Measurements from ENCODE around the gene NEURL1B. TPM values are rescaled to one million over a fixed set of nuclear protein-coding genes. Genes with fewer than 3 reads are reported as not detected.

NEURL1B gene
- total and polyA plus RNA-seq, 4 donors, result 1.5 to 10.0 (median 5.5) TPM

DNA sequence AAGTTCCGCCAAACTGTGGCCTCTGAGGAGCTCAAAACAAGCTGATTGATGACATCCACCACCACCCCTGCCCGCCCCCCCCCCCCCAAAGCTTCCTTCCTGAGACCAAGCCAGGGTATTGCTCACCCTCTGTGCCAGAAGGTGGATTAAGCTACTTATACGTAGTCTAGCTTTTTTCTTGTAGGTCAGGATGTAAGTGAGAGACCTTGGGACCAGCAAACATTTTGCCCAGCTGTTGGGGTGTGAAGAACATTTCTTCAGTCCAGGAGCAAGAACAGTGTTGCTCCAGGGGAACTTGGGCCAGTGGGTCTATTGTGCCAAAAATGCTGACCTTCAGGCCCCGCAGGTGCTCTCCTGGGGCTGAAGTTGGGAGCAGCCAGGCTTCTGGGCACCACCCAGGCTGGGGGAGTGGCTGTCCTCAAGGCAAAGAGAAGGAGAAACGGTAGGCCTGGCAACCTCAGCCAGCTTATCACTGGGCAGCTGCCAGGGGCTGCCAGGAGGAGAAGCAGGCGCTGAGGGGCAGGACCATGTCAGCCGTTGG lies 18.0 kb downstream of the NEURL1B start:
- TF ChIP-seq, protein P1, sequence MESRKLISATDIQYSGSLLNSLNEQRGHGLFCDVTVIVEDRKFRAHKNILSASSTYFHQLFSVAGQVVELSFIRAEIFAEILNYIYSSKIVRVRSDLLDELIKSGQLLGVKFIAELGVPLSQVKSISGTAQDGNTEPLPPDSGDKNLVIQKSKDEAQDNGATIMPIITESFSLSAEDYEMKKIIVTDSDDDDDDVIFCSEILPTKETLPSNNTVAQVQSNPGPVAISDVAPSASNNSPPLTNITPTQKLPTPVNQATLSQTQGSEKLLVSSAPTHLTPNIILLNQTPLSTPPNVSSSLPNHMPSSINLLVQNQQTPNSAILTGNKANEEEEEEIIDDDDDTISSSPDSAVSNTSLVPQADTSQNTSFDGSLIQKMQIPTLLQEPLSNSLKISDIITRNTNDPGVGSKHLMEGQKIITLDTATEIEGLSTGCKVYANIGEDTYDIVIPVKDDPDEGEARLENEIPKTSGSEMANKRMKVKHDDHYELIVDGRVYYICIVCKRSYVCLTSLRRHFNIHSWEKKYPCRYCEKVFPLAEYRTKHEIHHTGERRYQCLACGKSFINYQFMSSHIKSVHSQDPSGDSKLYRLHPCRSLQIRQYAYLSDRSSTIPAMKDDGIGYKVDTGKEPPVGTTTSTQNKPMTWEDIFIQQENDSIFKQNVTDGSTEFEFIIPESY (IDR thresholded peaks at IDR 0.05), result no peak
- TF ChIP-seq, protein P2, sequence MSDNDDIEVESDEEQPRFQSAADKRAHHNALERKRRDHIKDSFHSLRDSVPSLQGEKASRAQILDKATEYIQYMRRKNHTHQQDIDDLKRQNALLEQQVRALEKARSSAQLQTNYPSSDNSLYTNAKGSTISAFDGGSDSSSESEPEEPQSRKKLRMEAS (IDR thresholded peaks at IDR 0.05), result no peak
- no peak for TF ChIP-seq GABPA (IDR thresholded peaks at IDR 0.05 in 1 of 2, conservative IDR thresholded peaks at IDR 0.05 in 1 of 2)
- TF ChIP-seq RAD21 (IDR thresholded peaks at IDR 0.05), result no peak
- no peak for TF ChIP-seq EGR1 (IDR thresholded peaks at IDR 0.05; ENCODE audit: low read depth in 2 of 2)
- no peak for TF ChIP-seq RXRA (IDR thresholded peaks at IDR 0.05)
- TF ChIP-seq NR2F2 (IDR thresholded peaks at IDR 0.05), result no peak
- TF ChIP-seq HNF4A (conservative IDR thresholded peaks at IDR 0.05), result no peak
- TF ChIP-seq TAF1 (conservative IDR thresholded peaks at IDR 0.05), result no peak
- no peak for TF ChIP-seq FOXA1 (IDR thresholded peaks at IDR 0.05)
- no peak for TF ChIP-seq JUND (IDR thresholded peaks at IDR 0.05)
- TF ChIP-seq, protein P3, sequence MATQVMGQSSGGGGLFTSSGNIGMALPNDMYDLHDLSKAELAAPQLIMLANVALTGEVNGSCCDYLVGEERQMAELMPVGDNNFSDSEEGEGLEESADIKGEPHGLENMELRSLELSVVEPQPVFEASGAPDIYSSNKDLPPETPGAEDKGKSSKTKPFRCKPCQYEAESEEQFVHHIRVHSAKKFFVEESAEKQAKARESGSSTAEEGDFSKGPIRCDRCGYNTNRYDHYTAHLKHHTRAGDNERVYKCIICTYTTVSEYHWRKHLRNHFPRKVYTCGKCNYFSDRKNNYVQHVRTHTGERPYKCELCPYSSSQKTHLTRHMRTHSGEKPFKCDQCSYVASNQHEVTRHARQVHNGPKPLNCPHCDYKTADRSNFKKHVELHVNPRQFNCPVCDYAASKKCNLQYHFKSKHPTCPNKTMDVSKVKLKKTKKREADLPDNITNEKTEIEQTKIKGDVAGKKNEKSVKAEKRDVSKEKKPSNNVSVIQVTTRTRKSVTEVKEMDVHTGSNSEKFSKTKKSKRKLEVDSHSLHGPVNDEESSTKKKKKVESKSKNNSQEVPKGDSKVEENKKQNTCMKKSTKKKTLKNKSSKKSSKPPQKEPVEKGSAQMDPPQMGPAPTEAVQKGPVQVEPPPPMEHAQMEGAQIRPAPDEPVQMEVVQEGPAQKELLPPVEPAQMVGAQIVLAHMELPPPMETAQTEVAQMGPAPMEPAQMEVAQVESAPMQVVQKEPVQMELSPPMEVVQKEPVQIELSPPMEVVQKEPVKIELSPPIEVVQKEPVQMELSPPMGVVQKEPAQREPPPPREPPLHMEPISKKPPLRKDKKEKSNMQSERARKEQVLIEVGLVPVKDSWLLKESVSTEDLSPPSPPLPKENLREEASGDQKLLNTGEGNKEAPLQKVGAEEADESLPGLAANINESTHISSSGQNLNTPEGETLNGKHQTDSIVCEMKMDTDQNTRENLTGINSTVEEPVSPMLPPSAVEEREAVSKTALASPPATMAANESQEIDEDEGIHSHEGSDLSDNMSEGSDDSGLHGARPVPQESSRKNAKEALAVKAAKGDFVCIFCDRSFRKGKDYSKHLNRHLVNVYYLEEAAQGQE (IDR thresholded peaks at IDR 0.05), result no peak
- no peak for TF ChIP-seq FOXA2 (IDR thresholded peaks at IDR 0.05)
- TF ChIP-seq HNF4G (IDR thresholded peaks at IDR 0.05), result no peak
- TF ChIP-seq, protein P4, sequence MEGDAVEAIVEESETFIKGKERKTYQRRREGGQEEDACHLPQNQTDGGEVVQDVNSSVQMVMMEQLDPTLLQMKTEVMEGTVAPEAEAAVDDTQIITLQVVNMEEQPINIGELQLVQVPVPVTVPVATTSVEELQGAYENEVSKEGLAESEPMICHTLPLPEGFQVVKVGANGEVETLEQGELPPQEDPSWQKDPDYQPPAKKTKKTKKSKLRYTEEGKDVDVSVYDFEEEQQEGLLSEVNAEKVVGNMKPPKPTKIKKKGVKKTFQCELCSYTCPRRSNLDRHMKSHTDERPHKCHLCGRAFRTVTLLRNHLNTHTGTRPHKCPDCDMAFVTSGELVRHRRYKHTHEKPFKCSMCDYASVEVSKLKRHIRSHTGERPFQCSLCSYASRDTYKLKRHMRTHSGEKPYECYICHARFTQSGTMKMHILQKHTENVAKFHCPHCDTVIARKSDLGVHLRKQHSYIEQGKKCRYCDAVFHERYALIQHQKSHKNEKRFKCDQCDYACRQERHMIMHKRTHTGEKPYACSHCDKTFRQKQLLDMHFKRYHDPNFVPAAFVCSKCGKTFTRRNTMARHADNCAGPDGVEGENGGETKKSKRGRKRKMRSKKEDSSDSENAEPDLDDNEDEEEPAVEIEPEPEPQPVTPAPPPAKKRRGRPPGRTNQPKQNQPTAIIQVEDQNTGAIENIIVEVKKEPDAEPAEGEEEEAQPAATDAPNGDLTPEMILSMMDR (IDR thresholded peaks at IDR 0.05; ENCODE audit: low read depth, low read length, missing input control), result no peak
- Histone ChIP-seq H3K27me3 (ENCODE audit: control insufficient read depth in 4 of 4, insufficient read depth in 4 of 4, low read length in 3 of 4) (no peaks in the 10 kb centered on the region), H3K27ac (ENCODE audit: low read depth in 1 of 2, low read length in 2 of 2) (peak overlapping the region; percentile 43 to 57), H3K36me3 (ENCODE audit: control insufficient read depth in 4 of 4, insufficient read depth in 3 of 4, low read depth in 1 of 4, low read length in 3 of 4) (no peaks in the 10 kb centered on the region), H3K9ac (ENCODE audit: low read depth in 1 of 2, low read length in 2 of 2) (no peak overlapping the region), H3K9me3 (ENCODE audit: control insufficient read depth in 4 of 4, low read length in 3 of 4) (peaks cover 0 to 3% (median 0%) of the 10 kb centered on the region in 4 donors), H3K4me3 (ENCODE audit: low read depth in 1 of 3, low read length in 3 of 3) (no peak overlapping the region), H3K4me1 (ENCODE audit: control insufficient read depth in 4 of 4, insufficient read depth in 4 of 4, low read length in 3 of 4) (peaks cover 9 to 30% (median 27%) of the 10 kb centered on the region in 4 donors)
- 38% methylated on average over 7 of the region's 7 CpGs for WGBS
- no peak for DNase-seq (ENCODE audit: low spot score)

DNA sequence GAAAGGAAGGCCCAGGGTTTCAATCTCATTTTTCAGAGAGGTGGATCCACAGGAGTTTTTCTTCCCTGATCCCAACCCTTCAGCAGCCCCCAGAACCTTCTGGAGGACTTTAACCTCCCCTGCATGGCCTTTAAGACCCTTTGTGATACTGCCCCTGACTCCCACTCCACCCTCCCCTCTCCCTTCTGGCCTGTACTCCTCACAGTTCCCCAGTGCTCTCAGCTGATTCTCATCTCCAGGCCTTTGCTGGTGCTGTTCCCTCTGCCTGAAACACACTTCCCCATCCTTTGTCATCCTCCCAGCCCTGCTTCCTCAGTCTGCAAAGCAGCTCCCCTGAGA lies 18.5 kb downstream of the NEURL1B start:
- no peak for TF ChIP-seq EGR1 (IDR thresholded peaks at IDR 0.05; ENCODE audit: low read depth in 2 of 2)
- TF ChIP-seq HNF4G (IDR thresholded peaks at IDR 0.05), result no peak
- TF ChIP-seq, protein P5, sequence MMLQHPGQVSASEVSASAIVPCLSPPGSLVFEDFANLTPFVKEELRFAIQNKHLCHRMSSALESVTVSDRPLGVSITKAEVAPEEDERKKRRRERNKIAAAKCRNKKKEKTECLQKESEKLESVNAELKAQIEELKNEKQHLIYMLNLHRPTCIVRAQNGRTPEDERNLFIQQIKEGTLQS (IDR thresholded peaks at IDR 0.05), result no peak
- TF ChIP-seq, protein P3 (IDR thresholded peaks at IDR 0.05), result no peak
- TF ChIP-seq NR2F2 (IDR thresholded peaks at IDR 0.05), result no peak
- no peak for TF ChIP-seq JUND (IDR thresholded peaks at IDR 0.05)
- no peak for TF ChIP-seq YY1 (IDR thresholded peaks at IDR 0.05)
- no peak for TF ChIP-seq FOXA2 (IDR thresholded peaks at IDR 0.05)
- TF ChIP-seq TAF1 (conservative IDR thresholded peaks at IDR 0.05), result no peak
- TF ChIP-seq, protein P2 (IDR thresholded peaks at IDR 0.05), result no peak
- TF ChIP-seq, protein P1 (IDR thresholded peaks at IDR 0.05), result no peak
- no peak for TF ChIP-seq HNF4A (conservative IDR thresholded peaks at IDR 0.05)
- TF ChIP-seq FOXA1 (IDR thresholded peaks at IDR 0.05), result no peak
- TF ChIP-seq RXRA (IDR thresholded peaks at IDR 0.05), result no peak
- no peak overlapping the region for H3K9ac ChIP-seq (ENCODE audit: low read depth in 1 of 2, low read length in 2 of 2)
- peaks cover 9 to 30% (median 27%) of the 10 kb centered on the region in 4 donors for H3K4me1 ChIP-seq (ENCODE audit: control insufficient read depth in 4 of 4, insufficient read depth in 4 of 4, low read length in 3 of 4)
- no peaks in the 10 kb centered on the region for H3K36me3 ChIP-seq (ENCODE audit: control insufficient read depth in 4 of 4, insufficient read depth in 3 of 4, low read depth in 1 of 4, low read length in 3 of 4)
- DNase-seq (ENCODE audit: low spot score), result no peak
- H3K4me3 ChIP-seq (ENCODE audit: low read depth in 1 of 3, low read length in 3 of 3), result no peak overlapping the region
- H3K27ac ChIP-seq (ENCODE audit: low read depth in 1 of 2, low read length in 2 of 2), result peak overlapping the region; percentile 49 to 57
- H3K27me3 ChIP-seq (ENCODE audit: control insufficient read depth in 4 of 4, insufficient read depth in 4 of 4, low read length in 3 of 4), result no peaks in the 10 kb centered on the region
- peaks cover 0 to 3% (median 0%) of the 10 kb centered on the region in 4 donors for H3K9me3 ChIP-seq (ENCODE audit: control insufficient read depth in 4 of 4, low read length in 3 of 4)
